HG03521 (cell line): ENCODE results near the gene ENTPD7.
"Not testable (repeated sequence)": the region's sequence is repeated elsewhere in the genome, so short reads cannot be mapped to it uniquely, and the experiment has no call there.

Source experiments
- ATAC-seq: cut with Tn5 transposase; IDR thresholded peaks from one replicate; pipeline ENCODE4 v1.9.1; 2021; ENCODE audit warnings: mild to moderate bottlenecking, moderate library complexity; ENCODE audit not compliant: unreplicated experiment

ENTPD7 gene

GRCh38 chr10:99659031-99659867 lies at the start of gene ENTPD7:
ENTPD7 (plus strand) TSS chr10:99659509; CDS start chr10:99659957, 448 bp downstream.
- peak; percentile 99 for ATAC-seq

DNA sequence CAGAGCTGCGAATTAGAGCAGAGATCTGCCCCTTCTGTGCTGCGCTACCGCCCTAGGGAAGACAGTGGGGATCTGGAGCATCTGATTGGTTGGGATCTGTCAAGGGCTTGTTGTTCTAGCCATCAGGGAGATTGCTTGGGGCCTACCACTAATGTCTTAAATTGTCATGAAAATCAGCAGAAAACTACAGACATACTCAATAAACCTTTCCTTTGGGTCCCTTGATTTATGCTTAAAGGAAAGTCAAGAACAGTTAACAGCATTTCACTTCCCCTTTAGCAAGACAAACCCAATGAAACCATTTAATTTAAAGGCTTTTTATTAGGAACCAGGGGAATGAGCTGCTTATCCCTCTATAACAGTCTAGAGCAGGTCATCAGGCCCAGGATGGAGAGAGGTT lies 49.1 kb upstream of the ENTPD7 start:
- ATAC-seq: no peak

DNA sequence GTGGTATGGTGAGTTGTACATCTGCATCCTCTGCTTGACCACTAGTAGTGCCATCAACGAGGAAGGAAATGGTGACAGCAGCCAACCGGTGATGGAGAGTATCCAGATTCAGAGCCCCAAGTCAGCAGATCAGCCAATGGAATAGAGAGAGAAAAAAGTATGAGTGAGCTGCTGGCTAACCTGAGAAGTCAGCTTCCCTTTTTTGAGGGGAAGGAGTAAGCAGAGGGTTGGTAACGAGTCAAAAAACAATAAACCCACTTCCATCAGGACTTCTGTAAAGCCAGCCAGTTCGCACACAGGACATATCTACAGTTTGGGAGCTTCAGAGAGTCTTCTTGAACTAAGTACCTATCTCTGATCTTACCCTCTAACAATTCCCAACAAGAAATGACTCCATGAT lies 48.0 kb upstream of the ENTPD7 start:
- ATAC-seq: no peak

- no peak for ATAC-seq
These were observed 47.0 kb upstream of the ENTPD7 start for GRCh38 chr10:99612167-99612831.

GRCh38 chr10:99615426-99615825 lies 43.9 kb upstream of the ENTPD7 start:
- ATAC-seq: no peak

DNA sequence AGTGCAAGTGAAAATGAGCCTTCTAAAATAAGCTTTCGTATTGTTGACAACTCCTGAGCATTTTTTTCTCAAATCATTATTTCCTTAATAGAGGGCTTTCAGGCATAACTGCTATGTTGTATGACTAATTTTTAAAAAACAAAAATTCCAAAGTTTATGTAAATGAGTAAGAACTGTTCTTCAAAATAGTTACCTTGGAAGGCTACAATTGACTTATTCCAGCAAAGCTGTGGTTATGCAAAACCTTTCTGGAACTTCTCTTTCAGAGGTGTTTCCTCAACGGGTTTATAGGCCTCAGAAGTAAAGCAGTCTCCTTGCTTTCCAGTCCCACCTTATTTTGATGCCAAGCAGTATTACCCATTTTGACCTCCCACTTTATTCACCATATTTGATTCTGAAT lies 41.6 kb upstream of the ENTPD7 start:
- no peak for ATAC-seq

GRCh38 chr10:99619090-99619800 lies 40.1 kb upstream of the ENTPD7 start:
- no peak for ATAC-seq

- peak; percentile 74 for ATAC-seq
These were observed 39.2 kb upstream of the ENTPD7 start, which contains the start of gene SLC25A28 for GRCh38 chr10:99619851-99620710. SLC25A28 (minus strand) TSS chr10:99620439; CDS start chr10:99620335, 104 bp downstream.

GRCh38 chr10:99620711-99621453 lies 38.4 kb upstream of the ENTPD7 start:
- peak; percentile 78 for ATAC-seq

DNA sequence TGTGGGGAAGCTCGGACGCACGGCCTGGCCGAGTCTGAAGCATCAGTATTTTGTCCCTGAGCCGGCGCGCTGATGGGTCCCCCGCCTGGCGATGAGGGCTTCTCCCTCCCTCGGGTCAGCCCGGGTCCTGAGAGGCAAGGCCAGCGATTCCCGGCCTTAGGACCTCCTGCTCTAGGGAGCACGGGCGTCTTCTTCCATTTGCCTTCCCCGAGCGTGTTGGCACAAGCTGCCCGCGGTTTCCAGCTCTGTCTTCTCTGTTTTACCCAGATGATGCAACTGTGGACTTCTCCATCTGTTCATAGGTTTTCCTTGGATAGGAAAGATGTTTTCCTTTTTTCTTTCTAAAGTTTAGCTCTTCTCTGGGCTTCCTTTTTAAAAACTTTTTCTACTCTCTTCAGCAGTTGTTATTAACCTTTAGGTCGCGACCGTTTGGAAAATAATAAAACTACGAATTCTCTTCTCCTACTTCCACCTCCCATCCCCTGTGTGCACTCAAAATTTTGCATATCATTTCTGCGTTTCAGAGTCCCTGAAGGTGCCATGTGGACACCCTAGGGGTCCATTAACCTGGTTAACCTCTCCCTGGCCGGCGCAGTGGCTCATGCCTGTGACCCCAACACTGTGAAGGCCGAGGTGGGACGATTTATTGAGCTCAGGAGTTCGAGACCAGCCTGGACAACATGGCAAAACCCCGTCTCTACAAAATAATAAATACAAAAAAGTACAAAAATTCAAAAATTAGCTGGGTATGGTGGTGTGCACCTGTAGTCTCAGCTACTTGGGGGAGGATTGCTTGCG lies 37.7 kb upstream of the ENTPD7 start:
- no peak for ATAC-seq

- no peak for ATAC-seq
These were observed 35.4 kb upstream of the ENTPD7 start for GRCh38 chr10:99623919-99624318.

GRCh38 chr10:99625124-99625523 lies 34.2 kb upstream of the ENTPD7 start:
- not testable (repeated sequence) for ATAC-seq

- ATAC-seq: no peak
These were observed 30.2 kb upstream of the ENTPD7 start for GRCh38 chr10:99628923-99629624.

GRCh38 chr10:99629625-99629978 lies 29.7 kb upstream of the ENTPD7 start:
- no peak for ATAC-seq

- no peak for ATAC-seq
These were observed 28.9 kb upstream of the ENTPD7 start for GRCh38 chr10:99630433-99630832.

GRCh38 chr10:99630991-99631390 lies 28.3 kb upstream of the ENTPD7 start:
- no peak for ATAC-seq

DNA sequence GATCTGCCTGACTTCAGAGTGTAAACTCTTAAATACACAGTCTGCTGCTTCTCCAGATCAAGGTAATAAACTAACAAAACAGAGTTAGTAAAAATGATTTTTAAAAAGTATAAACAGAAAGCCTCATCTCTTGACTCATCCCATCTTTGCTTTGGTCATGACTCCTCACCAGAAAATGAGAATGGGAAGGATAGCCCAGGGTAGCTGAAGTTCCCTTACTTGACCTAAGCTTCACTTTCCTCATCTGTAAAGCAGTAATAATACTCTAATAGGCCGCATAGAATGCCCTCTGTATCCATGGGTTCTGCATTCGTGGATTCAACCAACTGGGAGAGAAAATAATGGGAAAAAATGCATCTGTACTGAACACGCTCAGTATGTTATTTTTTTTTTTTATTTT lies 27.8 kb upstream of the ENTPD7 start:
- ATAC-seq: no peak

- ATAC-seq: no peak
These were observed 25.5 kb upstream of the ENTPD7 start for GRCh38 chr10:99633832-99634231.
